NCI-H526 (cell line): ENCODE results near the gene ZNF25.
"Not testable (repeated sequence)": the region's sequence is repeated elsewhere in the genome, so short reads cannot be mapped to it uniquely, and the experiment has no call there.

Experiments
- DNase-seq, 2 experiments: peaks; one replicate each; lab custom pipeline; 2025; lab: John Stamatoyannopoulos, UW

The ZNF25 gene

DNA sequence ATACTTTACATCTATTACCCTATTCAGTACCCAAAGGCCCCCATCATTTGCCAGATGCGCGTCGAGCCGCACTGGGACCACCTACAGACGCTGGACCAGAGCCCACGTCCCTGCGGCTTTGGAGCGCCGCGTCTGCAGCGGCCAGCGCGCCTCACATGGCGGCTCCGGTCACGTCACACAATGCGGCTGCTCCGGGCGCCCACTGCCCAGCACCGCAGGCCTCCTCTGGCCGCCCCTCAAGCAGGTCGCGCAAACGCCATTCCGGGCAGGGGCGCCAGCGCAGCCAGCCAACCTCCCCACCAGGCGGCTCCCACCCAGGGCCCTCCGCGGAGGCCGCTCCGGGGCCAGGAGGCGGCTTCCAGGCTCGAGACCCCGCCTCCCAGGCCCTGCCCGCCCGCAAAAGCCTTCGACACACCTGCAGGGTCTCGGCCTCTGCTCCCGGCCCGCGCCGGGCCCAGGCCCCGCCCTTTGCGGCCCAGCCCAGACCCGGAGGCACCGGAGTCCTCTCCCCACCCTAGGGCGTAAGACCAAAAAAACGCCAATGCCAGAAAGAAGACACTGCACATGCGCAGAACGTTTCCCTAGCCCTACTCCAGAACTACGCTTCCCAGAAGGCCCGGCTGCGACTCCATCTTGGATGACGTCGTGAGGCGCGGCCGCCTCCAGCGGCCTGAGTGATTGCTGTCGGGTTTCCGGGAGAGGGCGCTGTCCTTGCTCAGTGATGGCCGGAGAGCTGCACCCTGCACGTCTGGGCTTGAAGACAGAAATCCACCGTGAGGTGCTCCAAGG is at the start of gene ZNF25:
Gene ZNF25, minus strand, starts transcription at position 557 of the 789 bp plus-strand sequence. CDS start 4,925 bp downstream, outside the sequence.
- DNase-seq: peak; percentile 94 to 96

DNA sequence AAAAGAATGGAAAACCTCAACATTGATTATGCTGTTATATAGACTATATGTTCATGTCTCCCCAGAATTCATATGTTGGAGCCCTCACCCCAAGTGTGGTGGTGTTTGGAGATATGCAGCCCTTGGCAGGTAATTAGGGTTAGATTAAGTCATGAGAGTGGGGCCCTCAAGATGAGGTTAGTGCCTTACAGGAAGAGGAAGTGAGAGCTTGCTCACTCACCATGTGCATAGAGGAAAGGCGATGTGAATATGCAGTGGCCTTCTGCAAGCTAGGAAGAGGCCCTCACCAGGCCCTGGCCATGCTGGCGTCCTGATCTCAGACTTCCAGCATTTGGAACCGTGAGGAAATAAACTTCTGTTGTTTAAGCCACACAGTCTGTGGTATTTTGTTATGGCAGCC is 48.8 kb upstream of the ZNF25 start:
- DNase-seq: no peak

- DNase-seq: not testable (repeated sequence)
These were observed 42.7 kb upstream of the ZNF25 start for GRCh38 chr10:38019124-38019523.

DNA sequence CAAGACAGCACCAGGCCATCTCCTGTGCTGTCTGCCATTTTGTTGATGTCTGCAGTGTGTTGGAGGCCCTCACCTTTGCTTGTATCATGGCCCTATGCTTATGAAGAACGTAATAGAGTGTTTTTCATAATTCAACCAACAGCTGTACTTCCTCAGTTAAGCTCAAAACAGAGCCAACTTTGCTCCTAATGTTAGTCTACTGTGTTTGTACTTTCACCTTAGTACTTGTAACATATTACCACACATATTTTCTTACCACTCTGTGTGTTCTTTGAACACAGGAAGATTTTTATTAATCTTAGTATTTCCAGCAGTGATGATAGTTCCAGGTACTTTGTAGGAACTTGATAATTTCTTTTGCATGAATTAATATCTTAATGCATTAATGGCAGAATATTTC is 39.9 kb upstream of the ZNF25 start:
- no peak for DNase-seq

GRCh38 chr10:38010119-38010903 is 33.9 kb upstream of the ZNF25 start, which contains the start of gene ZNF33A:
ZNF33A (plus strand) TSS chr10:38010675; CDS start chr10:38012342, 1,667 bp downstream.
- DNase-seq: peak; percentile 85 to 93

GRCh38 chr10:38007991-38008390 is 31.5 kb upstream of the ZNF25 start:
- DNase-seq: no peak

GRCh38 chr10:38007551-38007950 is 31.1 kb upstream of the ZNF25 start:
- DNase-seq: no peak

- no peak for DNase-seq
These were observed 27.1 kb upstream of the ZNF25 start for GRCh38 chr10:38003588-38003987.

DNA sequence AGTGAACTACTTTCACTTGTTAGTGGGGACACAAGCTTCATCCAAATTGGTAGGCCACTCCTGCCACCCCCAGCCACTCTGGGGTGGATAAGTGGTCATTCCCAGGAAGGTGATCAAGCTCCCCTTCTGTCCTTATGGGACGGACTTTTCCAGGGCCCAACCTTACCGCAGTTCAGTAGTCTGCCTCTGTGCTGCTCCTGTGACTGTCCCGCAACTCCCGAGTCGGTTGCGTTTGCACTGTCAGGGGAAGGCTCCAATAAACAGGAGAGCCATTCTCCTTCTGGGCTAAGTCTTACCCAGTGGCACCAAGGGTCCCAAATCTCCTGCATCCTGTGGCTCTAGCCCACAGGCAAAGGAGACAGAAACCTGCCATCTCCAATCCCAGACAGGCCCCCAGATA is 26.6 kb upstream of the ZNF25 start:
- no peak for DNase-seq

- not testable (repeated sequence) for DNase-seq
These were observed 24.0 kb upstream of the ZNF25 start for GRCh38 chr10:38000474-38000873.

DNA sequence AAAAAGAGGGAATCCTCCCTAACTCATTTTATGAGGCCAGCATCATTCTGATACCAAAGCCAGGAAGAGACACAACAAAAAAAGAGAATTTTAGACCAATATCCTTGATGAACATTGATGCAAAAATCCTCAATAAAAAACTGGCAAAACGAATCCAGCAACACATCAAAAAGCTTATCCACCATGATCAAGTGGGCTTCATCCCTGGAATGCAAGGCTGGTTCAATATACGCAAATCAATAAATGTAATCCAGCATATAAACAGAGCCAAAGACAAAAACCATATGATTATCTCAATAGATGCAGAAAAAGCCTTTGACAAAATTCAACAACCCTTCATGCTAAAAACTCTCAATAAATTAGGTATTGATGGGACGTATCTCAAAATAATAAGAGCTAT is 22.5 kb upstream of the ZNF25 start:
- not testable (repeated sequence) for DNase-seq

DNA sequence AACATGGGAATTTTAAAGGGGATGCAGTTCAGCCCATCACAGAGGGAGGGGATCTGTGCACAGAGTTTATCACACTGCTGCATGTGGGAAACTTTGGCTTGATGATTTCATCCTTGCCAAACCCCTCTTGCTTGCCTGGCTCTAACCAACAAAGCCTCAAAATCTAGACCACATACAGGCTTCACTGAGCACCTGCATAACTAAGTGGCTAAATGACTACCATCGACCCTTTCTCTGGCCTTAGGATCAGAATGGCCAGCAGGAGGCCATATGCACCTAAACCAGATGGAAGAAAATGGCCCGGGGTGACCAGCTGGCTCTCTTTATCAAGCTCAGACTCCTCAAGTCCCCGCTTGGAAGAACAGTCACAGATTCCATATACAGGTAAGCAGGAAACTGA is 15.6 kb upstream of the ZNF25 start:
- DNase-seq: no peak

- no peak for DNase-seq
These were observed 15.2 kb upstream of the ZNF25 start for GRCh38 chr10:37991655-37992054.

DNA sequence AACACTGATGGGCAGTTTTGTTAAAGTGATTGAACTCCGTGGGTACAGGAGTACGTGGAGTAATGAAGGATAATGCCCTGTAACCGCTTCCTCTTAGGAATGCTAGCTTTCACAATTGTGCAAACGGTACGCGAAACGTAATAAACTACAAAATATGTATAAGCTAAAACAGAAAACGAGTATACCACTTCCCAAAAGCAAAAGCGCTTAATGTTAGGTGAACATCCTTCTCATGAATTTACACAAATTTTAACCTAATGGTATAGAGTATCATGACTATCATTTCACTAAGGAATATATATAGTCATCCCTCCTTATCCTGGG is 395 bp upstream of the ZNF25 start:
- DNase-seq: no peak

GRCh38 chr10:37975401-37975991 is 951 bp downstream of the ZNF25 start:
- peak in 1 of 2 experiments; percentile 21 for DNase-seq

- DNase-seq: no peak
These were observed 4.1 kb downstream of the ZNF25 start for GRCh38 chr10:37972396-37972795.

DNA sequence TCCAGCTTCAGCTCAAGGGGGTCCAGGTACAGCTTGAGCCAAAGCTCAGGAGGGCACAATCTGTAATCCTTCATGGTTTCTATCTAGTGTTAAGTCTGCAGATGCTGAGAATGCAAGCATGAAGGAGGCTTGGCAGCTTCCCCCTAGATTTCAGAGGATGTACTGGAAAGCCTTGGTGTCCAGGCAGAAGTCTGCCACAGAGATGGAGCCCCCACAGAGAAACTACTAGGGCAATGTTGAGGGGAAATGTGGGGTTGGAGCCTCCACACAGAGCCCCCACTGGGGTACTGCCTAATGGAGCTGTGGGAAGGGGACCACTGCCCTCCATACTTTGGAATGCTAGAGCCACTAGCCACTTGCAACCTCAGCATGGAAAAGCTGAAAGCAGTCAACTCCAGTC is 11.4 kb downstream of the ZNF25 start:
- DNase-seq: no peak

DNA sequence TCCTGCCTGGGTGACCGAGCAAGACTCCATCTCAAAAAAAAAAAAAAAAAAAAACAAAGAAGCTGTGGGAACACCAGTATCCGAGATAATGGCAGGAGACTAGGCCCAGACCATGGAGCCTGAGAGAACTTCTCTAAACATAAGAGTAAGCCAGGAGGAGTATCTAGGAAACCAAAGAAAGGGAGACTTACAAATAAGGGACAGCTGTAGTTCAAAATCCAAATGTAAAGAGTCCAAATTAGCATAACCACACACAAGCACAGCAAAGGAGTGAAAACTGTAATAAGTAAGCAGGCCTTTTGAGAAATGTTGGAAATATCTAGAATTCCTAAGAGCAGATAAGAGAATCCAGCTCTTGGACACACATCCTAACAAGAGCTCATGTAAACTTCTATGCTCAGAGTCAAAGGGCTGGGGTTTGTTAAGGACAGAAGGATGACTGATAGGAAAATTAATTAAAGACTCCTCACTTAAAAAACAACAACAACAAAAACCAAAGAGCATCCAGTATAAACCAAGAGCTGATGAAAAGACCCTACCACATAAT is 15.8 kb downstream of the ZNF25 start:
- DNase-seq: no peak

DNA sequence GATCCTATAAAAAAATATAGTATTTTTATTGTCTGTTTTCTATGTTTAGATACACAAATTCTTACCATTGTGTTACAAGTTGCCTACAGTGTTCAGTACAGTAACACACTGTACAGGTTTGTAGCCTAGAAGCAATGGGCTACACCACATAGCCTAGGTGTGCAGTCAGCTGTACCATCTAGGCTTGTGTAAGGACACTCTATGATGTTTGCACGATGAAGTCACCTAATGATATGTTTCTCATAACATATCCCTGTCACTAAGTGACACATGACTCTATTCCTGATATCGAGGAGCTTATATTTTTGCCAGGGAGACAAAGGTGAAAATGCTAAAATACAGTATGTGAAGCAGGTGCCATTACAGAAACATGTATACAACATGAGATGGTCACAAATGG is 18.6 kb downstream of the ZNF25 start:
- DNase-seq: no peak

DNA sequence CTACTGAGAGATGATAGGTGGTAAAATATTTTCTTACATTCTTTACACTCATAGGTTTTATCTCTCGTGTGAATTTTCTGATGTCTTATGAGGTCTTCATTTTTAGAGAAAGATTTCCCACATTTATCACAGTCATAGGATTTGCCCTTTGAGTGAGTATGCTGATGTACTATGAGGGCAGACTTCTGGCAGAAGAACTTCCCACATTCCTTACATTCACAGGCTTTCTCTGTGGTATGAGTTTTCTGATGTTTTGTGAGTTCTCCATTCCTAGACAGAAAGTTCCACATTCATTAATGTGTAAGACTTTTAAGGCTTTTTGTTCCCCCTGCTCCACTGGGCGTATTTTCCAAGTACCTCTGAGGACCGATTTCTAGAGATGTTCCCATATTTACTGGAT is 23.5 kb downstream of the ZNF25 start:
- DNase-seq: no peak

DNA sequence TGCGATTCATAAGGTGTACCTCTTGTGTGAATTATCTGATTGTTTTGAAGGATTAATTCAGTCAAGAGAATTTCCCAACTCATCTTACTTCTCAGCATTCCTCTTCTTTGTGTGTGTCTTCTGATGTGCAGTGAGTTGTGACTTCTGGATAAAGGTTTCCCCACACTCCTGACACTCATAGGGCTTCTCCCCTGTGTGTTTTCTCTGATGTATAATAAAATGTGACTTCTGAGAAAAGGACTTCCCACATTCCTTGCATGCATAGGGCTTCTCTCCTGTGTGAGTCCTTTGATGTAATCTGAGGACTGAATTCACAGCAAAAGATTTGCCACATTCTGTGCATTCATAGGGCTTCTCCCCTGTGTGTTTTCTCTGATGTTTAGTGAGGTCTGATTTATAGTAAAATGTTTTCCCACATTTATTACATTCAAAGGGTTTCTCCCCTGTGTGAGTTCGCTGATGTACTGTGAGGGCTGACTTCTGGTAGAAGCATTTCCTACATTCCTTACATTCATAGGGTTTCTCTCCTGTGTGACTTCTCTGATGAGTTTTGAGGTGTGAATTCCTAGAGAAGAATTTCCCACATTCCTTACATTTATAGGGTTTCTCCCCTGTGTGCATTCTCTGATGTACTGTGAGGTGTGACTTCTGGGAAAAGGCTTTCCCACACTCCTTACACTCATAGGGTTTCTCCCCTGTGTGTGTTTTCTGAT is 24.2 kb downstream of the ZNF25 start:
- no peak for DNase-seq

GRCh38 chr10:37948210-37948609 is 28.2 kb downstream of the ZNF25 start:
- no peak for DNase-seq
